Transverse colon (tissue), 4 donors: ENCODE results near the gene GCC1.

Source experiments
- CTCF ChIP-seq, 5 experiments: fragments of 200-600 bp in 3 of 5; fragments of 450-650 bp in 2 of 5; sonication (generic) in 3 of 5; IDR thresholded peaks; 1 replicate in 2 of 5; 2 replicates in 3 of 5; pipeline ENCODE4 v1.5.1; 2016 to 2017; ENCODE audit warnings: antibody characterized with exemption in 5 of 5, inconsistent platforms in 3 of 5, mild to moderate bottlenecking in 2 of 5, moderate library complexity in 1 of 5
- EP300 ChIP-seq: sonication (generic); formaldehyde crosslinking; IDR thresholded peaks from one replicate; pipeline ENCODE4 v1.6.1; 2017; ENCODE audit warnings: antibody characterized with exemption, low read depth
- POLR2A ChIP-seq: fragments of 450-650 bp; IDR thresholded peaks from one replicate; pipeline ENCODE4 v1.6.1; 2016; ENCODE audit warnings: antibody characterized with exemption, mild to moderate bottlenecking, moderate library complexity
- POLR2AphosphoS5 ChIP-seq, 3 donors: sonication (generic); formaldehyde crosslinking; IDR thresholded peaks; one replicate each; pipeline ENCODE4 v1.6.1; 2016; ENCODE audit warnings: antibody characterized with exemption in 3 of 3

- no peak for TF ChIP-seq POLR2AphosphoS5 (IDR thresholded peaks at IDR 0.05)
- no peak for TF ChIP-seq CTCF (IDR thresholded peaks at IDR 0.05)
- no peak for TF ChIP-seq POLR2A
- TF ChIP-seq EP300: no peak
Measured at GRCh38 chr7:127608446-127608845, 23.1 kb upstream of the GCC1 start.
